Renal pelvis (tissue), 4 donors: ENCODE measurements around the gene KCNQ5. TPM values are rescaled to one million over a fixed set of nuclear protein-coding genes. Genes with fewer than 3 reads are reported as not detected.
"Not testable (repeated sequence)": the region's sequence is repeated elsewhere in the genome, so short reads cannot be mapped to it uniquely, and the experiment has no call there.

Source experiments
- DNase-seq: peaks from one replicate; pipeline ENCODE4 v3.0.0-alpha.2; 2013
- polyA plus RNA-seq, 3 donors: library from polyadenylated mRNA; unstranded; fragments of 120-200 nt; gene quantifications; one replicate each; pipeline ENCODE4 v1.2.1, GENCODE V29; 2013; ENCODE audit not compliant: insufficient read length in 3 of 3

Gene KCNQ5
- polyA plus RNA-seq, 3 donors, result 0.21 to 0.34 (median 0.31) TPM

- no peak for DNase-seq
Measured at GRCh38 chr6:72952808-72953630, 331.2 kb downstream of the KCNQ5 start.

GRCh38 chr6:72953971-72954381, 332.1 kb downstream of the KCNQ5 start:
- DNase-seq, result no peak

GRCh38 chr6:72954716-72955115, 332.9 kb downstream of the KCNQ5 start:
- no peak for DNase-seq

GRCh38 chr6:72955666-72956065, 333.8 kb downstream of the KCNQ5 start:
- DNase-seq, result no peak

- no peak for DNase-seq
Measured at GRCh38 chr6:72956272-72956671, 334.4 kb downstream of the KCNQ5 start.

GRCh38 chr6:72959821-72960220, 338.0 kb downstream of the KCNQ5 start:
- no peak for DNase-seq

GRCh38 chr6:72963946-72964345, 342.1 kb downstream of the KCNQ5 start:
- DNase-seq, result no peak

- no peak for DNase-seq
Measured at GRCh38 chr6:72966628-72967280, 344.9 kb downstream of the KCNQ5 start.

- no peak for DNase-seq
Measured at GRCh38 chr6:72967329-72967728, 345.5 kb downstream of the KCNQ5 start.

- DNase-seq, result no peak
Measured at GRCh38 chr6:72968704-72969103, 346.8 kb downstream of the KCNQ5 start.

GRCh38 chr6:72969666-72970065, 347.8 kb downstream of the KCNQ5 start:
- DNase-seq, result no peak

GRCh38 chr6:72972579-72972978, 350.7 kb downstream of the KCNQ5 start:
- no peak for DNase-seq

- DNase-seq, result no peak
Measured at GRCh38 chr6:72974276-72974675, 352.4 kb downstream of the KCNQ5 start.

- no peak for DNase-seq
Measured at GRCh38 chr6:72975352-72975752, 353.5 kb downstream of the KCNQ5 start.

- no peak for DNase-seq
Measured at GRCh38 chr6:72976484-72976883, 354.6 kb downstream of the KCNQ5 start.

- DNase-seq, result no peak
Measured at GRCh38 chr6:72977114-72977513, 355.2 kb downstream of the KCNQ5 start.

GRCh38 chr6:72978808-72979207, 356.9 kb downstream of the KCNQ5 start:
- not testable (repeated sequence) for DNase-seq

GRCh38 chr6:72984189-72984831, 362.4 kb downstream of the KCNQ5 start:
- not testable (repeated sequence) for DNase-seq

GRCh38 chr6:72984981-72985665, 363.3 kb downstream of the KCNQ5 start:
- no peak for DNase-seq

- no peak for DNase-seq
Measured at GRCh38 chr6:72987301-72987700, 365.4 kb downstream of the KCNQ5 start.

GRCh38 chr6:72999995-73000394, 378.1 kb downstream of the KCNQ5 start:
- DNase-seq, result no peak

GRCh38 chr6:73000460-73000859, 378.6 kb downstream of the KCNQ5 start:
- DNase-seq, result no peak
